ENCODE results near the gene CA10. TPM values are rescaled to one million over a fixed set of nuclear protein-coding genes. Genes with fewer than 3 reads are reported as not detected.

The CA10 gene
- polyA plus RNA-seq, 3 donors = 0.05 to 0.09 TPM; not detected in 1

DNA sequence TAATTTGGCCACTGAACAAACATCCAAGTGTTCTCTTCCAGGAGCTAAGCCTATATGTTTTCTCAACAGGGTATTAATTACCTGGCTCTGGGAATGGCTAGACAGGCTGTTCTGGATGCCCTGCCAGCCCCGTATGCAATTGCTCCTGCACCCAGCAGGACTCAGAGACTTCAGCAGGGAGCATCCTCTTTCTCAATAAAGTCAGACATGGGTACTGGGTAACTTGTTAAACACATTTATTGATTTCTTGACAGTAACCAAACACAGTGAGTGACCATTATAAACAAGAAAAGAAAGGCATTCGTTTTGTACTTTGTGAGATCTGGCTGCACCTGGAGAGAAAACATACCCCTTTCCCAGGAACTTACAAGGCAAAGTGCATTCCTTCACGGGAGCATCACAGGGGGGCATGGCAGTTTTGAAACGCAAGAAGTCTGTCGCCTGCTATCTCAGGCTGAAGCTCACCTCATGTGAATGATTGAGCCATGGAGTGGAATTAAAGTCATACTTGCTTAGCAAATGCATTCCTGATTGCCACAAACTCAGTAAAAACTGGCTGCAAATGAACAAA is 528.3 kb downstream of the CA10 start:
- WGBS, 3 donors = 11 to 37% (median 37%) methylated on average over 5 of the region's 5 CpGs

DNA sequence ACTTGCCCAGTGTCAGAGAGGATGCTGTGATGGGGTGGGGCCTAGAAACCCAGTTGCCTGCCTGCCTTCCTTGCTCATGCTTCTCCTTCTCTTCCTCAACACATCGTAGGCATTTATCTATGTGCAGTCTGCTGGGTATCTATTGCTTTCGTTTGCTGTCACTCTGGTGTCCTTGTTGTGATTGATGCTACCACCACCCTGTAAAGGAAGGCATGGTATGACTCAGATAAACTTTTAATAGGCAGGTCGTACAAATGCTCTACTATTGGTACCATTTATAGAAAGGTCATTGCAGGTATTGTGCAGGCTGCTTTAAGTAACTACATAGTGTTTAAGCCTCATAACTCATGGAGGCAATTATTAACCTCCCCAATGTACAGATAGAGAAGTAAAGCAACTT is 529.3 kb downstream of the CA10 start:
- WGBS, 3 donors = 38 to 58% (median 50%) methylated on average over 3 of the region's 3 CpGs
- no peak overlapping the region for H3K27ac ChIP-seq (ENCODE audit: low read depth, low read length)

More for the DNA sequence above, 528.3 kb downstream of the CA10 start:
- no peak overlapping the region for H3K27ac ChIP-seq (ENCODE audit: low read depth, low read length)

DNA sequence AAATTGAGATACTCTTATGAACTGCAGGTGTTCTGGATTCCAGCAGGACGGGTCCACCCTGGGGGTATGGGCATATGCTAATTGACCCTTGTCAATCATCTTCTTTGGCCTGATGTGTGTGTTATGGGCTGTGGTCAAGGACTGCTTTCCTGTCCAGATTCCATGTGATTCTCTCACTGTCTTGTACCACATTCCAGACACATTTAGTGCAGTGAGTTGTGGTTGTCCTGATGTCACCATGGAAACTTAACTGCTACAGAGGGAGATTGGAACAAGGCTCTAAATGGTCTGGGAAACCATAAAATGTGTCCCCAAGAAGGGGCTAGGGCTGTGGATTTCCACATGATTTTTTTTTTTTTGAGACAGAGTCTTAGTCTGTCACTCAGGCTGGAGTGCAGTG is 530.7 kb downstream of the CA10 start:
- 50 to 61% (median 60%) methylated on average over 1 of the region's 1 CpG for WGBS, 3 donors
- H3K27ac ChIP-seq (ENCODE audit: low read depth, low read length) = no peak overlapping the region

DNA sequence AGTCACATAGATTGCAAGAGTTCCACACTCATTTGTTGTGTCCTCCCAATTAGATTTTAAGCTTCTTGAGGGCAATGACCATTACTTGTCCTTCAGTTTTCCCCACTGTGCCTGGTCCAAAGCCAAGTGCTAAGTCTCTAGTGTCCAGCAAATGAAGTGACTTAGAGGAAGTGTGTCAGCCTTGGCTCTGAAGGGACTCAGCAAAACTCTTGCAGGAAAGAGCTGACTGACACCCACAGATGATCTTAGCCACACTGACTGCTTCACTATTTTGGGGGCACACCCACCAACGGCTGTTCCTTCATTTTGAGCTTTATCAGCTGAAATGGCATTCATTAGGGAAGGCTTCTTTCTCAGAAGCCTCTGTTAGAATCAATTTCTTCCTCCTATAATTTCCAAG is 540.0 kb downstream of the CA10 start:
- 36 to 50% (median 43%) methylated on average over 1 of the region's 1 CpG for WGBS, 3 donors
- H3K27ac ChIP-seq (ENCODE audit: low read depth, low read length) = no peak overlapping the region

DNA sequence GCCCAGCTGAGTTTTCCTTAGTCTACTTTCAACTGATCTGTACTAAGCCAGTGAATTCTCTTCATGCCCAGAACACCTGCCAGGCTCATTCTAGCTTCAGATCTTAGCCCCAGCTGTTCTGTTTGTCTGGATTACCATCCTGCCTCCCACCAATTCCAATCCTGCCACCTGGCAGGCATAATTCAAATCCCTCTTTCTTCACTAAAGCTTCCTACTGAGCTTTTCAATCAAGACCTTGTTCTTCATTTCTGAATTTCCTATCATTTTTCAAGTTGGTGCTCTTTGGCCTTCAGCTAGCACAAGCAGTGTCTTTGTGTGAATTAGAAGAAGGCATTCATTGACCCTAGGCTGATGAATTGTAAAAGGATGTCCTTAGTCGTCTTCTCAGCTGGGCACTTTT is 540.5 kb downstream of the CA10 start:
- H3K27ac ChIP-seq (ENCODE audit: low read depth, low read length) = no peak overlapping the region
- 38 to 91% (median 74%) methylated on average over 1 of the region's 1 CpG for WGBS, 3 donors

DNA sequence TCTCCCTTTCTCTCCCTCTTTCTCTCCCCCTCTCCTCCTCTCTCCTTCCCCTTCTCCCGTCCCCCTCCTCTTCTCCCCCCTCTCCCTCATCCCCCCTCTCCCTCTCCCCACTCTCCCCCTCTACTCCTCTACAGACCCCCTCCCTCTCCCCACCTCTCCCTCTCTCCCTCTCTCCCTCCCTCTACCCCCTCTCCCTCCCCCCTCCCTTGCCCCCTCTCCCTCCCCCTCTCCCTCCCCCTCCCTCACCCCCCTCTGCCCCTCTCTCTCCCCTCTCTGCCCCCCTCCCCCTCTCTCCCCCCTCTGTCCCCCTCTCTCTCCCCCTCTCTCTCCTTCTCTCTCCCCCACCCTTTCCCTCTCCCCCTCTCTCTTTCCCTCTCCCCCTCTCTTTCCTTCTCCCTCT is 545.3 kb downstream of the CA10 start:
- WGBS, 3 donors = 67 to 80% (median 78%) methylated on average over 1 of the region's 1 CpG
- no peak overlapping the region for H3K27ac ChIP-seq (ENCODE audit: low read depth, low read length)

DNA sequence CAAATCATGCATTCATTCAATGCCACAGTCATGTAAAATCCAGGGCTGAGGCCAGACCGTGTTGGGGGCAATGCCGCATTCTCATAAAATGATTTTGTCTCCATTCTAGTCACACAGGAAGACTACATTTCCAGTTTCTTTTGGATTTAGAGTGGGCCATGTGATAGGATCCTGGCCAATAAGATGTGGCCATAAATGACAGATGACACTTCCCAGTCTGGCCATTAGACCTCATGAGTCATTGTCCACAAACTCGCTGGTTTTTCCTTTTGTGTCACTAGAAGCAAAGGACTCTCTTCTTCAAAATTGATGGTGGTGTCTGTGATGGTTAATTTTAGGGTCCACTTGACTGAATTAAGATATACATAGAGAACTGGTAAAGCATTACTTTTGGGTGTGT is 545.8 kb downstream of the CA10 start:
- 87 to 92% (median 91%) methylated on average over 3 of the region's 3 CpGs for WGBS, 3 donors
- no peak overlapping the region for H3K27ac ChIP-seq (ENCODE audit: low read depth, low read length)

DNA sequence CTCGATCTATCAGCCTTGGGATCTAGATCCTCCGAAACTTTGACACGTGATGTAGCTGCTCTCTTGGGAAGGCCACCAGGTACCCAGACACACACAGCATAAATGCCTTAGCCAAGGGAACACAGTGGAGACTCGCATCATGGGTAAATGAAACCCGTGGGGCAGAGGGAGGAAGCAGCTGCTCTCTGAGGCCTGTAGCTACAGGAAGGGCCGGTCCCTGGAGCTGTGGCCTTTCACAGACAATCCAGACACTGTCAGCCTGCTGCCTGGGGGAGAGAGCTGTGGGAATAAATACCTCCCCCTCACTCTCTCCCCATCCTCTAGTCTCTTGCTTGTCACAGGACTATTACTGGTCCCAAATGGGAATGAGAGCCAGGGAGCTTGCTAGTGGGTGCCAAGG is 546.9 kb downstream of the CA10 start:
- no peak overlapping the region for H3K27ac ChIP-seq (ENCODE audit: low read depth, low read length)
- 58 to 67% (median 63%) methylated on average over 6 of the region's 6 CpGs for whole genome bisulfite sequencing, 3 donors

DNA sequence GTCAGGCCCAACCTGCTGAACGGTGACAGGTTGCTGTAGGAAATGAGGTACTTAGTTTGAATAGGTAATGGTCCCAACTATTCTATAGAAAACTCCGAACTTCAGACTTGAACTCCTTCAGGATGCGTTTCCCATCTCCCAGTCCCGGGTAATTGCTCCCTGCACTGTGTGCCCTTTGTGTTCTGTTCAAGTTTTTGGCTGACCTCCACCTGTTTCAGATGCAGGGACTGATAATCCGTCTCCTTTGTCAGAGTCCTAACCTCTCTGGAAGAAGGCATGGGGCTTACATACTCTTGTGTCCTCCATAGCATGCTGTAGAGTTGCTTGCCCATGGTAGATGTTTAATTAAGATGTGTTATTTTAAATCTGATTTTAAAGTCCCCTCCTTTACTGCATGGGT is 547.7 kb downstream of the CA10 start:
- 68 to 75% (median 71%) methylated on average over 5 of the region's 5 CpGs for WGBS, 3 donors
- H3K27ac ChIP-seq (ENCODE audit: low read depth, low read length) = no peak overlapping the region

DNA sequence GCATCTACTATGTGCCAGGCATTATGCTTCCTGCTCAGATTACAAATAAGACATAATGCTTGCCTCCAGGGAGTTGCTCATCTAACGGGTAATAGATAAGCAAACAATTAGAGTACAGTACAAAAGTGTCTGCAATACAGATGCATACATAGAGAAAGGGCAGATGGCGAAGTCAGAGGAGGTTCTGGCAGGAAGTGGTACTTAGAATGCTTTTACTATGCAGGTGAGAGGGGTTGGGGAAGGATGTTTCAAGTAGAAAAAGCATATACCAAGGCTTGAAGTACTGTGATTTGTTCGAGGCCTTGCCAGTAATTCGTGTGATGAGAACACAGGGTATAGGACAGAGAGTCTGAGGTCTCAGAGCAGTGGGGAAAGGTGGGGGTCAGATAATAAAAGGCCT is 548.4 kb downstream of the CA10 start:
- whole genome bisulfite sequencing, 3 donors = 74 to 80% (median 77%) methylated on average over 4 of the region's 4 CpGs
- no peak overlapping the region for H3K27ac ChIP-seq (ENCODE audit: low read depth, low read length)

DNA sequence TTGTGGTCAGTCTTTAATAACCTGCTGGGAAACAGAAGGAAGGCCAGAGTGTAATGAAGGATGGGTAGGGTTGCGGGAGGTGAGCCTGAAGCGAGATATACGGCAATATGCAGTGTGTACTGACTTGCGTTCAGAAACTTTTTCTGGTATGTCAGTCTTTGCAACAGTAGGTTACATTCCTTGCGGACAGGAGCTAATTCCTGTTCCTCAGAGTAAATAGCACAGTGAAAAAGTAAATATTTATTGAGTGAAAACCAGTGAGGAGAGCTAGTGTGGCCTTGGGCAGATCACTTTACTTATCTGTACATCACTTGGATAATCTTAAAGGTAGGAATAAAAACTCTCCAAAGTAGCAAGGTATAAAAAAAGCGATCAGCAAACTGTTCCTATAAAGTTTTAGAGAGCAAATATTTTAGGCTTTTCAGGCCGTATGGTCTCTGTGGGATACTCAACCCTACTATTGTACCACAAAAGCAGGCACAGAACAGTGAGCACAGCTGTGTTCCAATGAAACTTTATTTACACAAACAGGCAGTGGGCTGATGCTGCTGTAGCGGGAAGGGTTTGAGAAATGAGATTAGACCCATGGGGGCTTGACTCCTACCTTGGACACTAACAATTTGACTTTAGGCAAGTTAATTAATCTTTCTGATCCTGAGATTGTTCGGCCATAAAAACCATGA is 550.1 kb downstream of the CA10 start:
- 61 to 93% (median 91%) methylated on average over 9 of the region's 9 CpGs for WGBS, 3 donors
- no peak overlapping the region for H3K27ac ChIP-seq (ENCODE audit: low read depth, low read length)

DNA sequence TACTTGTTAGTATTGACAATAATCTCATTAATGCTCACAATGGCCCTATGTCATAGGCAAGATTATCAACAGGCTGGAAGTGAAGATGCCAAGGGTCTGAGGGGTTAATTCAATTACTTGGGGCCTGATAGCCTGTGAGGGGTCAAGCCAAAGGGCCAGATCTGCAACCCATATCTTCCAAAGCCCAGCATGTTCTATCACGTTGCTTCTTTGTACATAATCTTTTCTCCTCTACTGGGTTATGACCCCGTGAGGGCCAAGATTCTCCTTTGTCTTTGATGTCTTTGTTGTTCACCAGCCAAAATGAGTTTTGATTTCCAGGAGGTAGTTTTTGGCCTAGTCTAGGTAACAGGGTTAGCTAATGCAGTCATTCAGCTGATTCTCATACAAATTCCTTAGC is 551.0 kb downstream of the CA10 start:
- no peak overlapping the region for H3K27ac ChIP-seq (ENCODE audit: low read depth, low read length)
- 39 to 75% (median 71%) methylated on average over 2 of the region's 2 CpGs for WGBS, 3 donors

DNA sequence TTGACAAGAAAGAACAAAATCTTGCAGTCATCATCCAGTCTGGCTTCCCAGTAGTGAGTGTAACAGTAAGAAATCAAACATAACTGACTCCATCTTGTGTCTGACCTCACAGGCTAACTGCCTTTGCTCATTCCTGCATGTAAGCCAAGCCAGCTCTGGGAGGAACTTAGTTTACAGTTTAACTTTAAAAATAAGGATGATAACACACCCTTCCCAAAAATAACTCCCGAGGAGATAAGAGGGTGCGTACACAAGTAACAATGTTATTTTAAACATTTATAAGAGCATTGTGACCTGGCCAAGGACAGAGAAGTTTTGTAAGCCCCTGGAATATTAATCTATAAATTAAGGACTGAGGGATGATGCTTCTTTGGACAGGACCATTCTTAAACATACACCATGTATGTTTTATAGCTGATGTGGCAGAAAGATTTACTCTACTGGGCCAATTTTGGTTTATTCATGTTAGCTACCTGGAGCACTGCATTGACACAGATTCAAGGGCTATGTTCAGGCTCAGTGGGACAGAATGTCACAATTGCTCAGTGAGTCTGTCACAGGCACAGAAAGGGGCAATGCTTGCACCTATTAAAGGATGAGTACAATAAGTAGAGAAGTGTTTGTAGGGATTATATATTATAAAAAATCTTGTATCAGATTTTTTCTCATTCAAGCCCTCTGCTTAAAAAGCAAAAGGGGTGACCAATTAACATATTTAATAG is 554.1 kb downstream of the CA10 start:
- 33 to 65% (median 58%) methylated on average over 2 of the region's 2 CpGs for WGBS, 3 donors
- no peak overlapping the region for H3K27ac ChIP-seq (ENCODE audit: low read depth, low read length)

DNA sequence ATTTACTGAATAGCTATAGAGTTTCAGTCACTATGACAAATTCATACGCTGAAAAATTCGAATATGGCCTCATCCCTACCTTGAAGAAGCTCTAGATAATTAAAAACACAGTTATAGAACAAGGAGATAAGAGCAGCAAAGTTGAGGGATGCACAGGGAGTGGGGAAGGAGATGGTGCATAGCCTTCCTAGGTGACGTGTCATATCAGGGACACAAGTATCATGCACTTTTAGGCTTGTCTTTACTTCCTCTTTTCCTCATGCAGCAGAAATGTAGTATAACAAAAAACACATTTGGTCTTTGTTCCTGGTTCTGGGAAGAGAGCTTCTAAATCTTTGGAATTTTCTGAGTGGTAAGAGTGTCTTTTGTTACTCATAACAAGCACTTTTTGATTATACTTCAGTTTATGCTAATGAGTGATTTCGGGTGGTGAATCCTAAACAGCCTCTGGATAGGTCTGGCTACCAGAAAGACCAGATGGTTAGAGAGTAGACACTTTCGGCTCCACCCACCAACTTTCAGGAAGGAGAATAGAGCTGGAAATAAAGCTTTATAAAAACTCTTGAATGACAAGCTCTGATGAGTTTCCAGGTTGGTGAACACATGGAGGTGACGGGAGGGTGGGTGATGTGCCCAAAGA is 556.8 kb downstream of the CA10 start:
- 71 to 77% (median 75%) methylated on average over 6 of the region's 6 CpGs for WGBS, 3 donors
- H3K27ac ChIP-seq (ENCODE audit: low read depth, low read length) = no peak overlapping the region

DNA sequence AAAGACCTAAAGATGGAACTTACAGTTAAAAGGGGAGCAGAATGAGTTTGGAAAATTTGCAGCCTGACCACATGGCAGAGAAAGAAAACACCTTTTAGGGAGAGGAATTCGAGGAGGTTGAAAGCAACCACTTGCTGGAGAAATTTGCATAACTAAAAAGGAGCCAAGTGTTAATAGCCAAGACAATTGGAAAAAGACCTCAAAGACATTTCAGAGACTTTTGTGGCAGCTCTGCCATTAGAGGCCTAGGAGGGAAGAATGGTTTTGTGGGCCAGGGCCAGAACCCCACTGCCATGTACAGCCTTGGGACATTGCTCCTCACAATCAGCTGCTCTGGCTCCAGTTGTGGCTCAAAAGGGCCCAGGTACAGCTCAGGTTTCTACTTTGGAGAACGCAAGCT is 559.7 kb downstream of the CA10 start:
- 62 to 77% (median 70%) methylated on average over 2 of the region's 2 CpGs for WGBS, 3 donors
- no peak overlapping the region for H3K27ac ChIP-seq (ENCODE audit: low read depth, low read length)

DNA sequence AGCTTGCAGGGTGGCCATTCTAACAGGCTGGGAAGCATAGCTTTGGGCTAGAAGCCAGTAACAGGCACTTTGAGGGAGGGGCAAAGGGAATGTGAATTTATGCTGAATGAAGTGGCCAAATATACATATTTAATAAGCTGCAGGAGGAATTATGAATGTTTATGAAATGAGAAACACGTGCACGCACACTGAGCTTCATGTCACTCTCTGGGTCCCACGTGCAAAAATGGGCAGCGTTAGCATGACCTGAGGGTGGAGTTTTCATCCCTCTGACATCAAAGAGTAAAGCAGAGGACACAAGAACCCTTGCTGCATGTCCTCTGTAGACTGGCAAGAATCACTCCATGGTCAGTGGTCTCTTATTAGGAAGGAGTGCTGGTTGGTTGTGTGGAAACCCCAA is 561.2 kb downstream of the CA10 start:
- H3K27ac ChIP-seq (ENCODE audit: low read depth, low read length) = no peak overlapping the region
- 91 to 96% (median 91%) methylated on average over 4 of the region's 4 CpGs for WGBS, 3 donors

DNA sequence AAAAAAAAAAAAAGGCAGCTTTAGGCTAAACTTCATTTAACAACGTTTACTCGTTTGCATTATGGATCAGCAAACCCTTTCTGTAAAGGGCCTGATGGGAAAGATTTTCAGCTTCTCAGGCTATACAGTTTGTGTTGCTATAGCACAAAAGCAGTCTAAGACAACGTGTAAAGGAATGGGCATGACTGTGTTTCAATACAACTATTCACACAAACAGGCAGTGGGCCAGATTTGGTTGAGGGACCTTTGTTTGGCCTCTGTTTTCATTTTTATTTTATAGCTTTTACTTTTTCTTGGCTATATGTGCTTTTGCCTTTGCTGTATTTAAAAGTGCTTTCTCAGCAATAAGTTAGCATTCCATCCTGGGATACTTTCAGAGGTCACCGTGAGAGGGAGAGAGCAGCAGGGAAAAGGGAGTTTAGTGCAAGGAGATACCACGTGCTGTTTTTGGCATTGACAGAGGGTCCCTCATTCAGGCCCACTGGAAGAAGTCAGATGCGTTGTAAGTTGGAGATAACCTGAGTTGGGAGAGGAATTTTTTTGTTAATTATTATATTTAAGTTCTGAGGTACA is 562.6 kb downstream of the CA10 start:
- 50 to 62% (median 51%) methylated on average over 6 of the region's 6 CpGs for WGBS, 3 donors
- no peak overlapping the region for H3K27ac ChIP-seq (ENCODE audit: low read depth, low read length)

DNA sequence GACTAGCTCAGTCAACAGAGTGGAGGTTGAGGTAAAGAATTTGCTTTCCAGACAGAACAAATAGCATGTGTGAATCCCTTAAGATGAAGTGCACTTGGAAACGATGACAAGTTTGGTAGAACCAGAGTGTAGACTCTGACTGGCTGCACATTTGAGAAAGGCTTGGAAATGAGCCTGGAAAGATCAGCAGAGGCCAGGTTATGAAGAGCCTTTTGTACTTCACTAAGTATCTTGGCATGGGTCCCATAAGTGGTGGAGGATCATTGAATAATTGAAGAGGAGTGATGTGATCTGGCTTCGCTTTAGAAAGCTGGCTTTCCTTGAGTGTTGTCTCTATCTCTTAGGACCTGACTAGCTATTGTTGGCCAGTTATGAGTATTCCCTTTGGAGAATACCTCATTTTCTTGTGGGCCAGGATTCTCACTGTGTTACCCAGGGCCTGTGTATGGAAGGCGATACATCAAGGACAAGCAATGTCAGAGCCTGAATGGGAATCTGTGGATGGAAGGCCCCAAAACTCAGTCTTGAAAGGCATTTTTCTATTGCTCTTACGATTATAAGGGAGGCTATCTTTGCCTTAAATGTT is 568.4 kb downstream of the CA10 start:
- no peak overlapping the region for H3K27ac ChIP-seq (ENCODE audit: low read depth, low read length)
- WGBS, 3 donors = 52 to 57% (median 53%) methylated on average over 4 of the region's 4 CpGs

DNA sequence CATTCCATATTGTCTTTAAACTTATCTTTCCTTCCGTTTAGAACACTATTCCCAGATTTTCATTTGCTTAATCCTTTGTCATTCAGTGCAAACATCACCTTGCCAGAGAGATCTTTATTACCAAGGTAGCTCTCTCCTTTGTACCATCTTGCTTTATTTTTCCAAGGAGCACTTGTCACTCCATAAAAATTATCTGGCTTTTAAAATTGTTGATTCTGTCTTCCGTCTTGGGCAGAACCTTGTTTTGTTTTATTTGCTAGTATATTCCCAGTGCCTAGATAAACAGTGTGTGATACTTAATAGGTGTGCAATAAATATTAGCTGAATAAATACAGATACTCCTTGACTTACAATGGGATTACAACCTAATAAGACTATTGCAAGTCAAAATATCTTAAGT is 570.5 kb downstream of the CA10 start:
- no peak overlapping the region for H3K27ac ChIP-seq (ENCODE audit: low read depth, low read length)
- WGBS, 3 donors = 46 to 91% (median 82%) methylated on average over 2 of the region's 2 CpGs
